Body of pancreas (tissue), 4 donors: ENCODE data around the gene PYROXD2.

ENCODE experiments used
- CTCF ChIP-seq, 7 experiments: fragments of 450-650 bp in 4 of 7; fragments of 200-600 bp in 3 of 7; sonication (generic) in 3 of 7; IDR thresholded peaks; one replicate each; pipeline ENCODE4 v1.5.1; 2016 to 2019; ENCODE audit warnings: antibody characterized with exemption in 7 of 7
- POLR2A ChIP-seq, 3 donors: fragments of 450-650 bp; IDR thresholded peaks; one replicate each; pipeline ENCODE4 v1.6.1; 2016; ENCODE audit warnings: antibody characterized with exemption in 3 of 3, mild to moderate bottlenecking in 2 of 3

DNA sequence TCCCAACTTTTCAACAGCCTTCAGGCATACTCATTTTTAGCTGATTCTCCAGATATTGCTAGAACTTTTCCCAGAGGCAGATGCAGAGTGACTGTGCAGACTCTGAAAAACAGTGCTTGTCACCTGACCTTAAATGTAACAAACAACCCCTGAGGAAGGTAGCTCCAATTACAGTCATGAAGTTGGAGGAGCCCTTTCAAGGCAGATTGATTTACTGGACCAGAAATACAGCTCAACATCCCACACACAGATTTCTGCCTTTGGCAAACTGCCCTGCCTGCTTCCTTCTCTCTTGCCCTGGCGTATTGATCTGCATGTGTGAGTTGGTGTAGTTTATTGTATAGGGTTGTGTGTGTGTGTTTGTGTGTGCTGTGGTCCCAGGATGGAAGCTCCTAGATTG, 38.5 kb downstream of the PYROXD2 start:
- no peak for TF ChIP-seq CTCF (IDR thresholded peaks at IDR 0.05)
- no peak for TF ChIP-seq POLR2A (IDR thresholded peaks at IDR 0.05)
